ENCODE data around the gene DDC.

The DDC gene

GRCh38 chr7:50409856-50410745, 155.1 kb downstream of the DDC start:
- DNase-seq: no peak
